Nephron progenitor cell (in vitro differentiated cells): ENCODE measurements around the gene CREB3L1.

Experiments used
- DNase-seq: peaks from one replicate; pipeline ENCODE4 v3.0.0; 2021
- H3K27ac Mint-ChIP-seq: 2 replicates; pipeline ENCODE4 v1.8.0; 2021; ENCODE audit warnings: mild to moderate bottlenecking, moderate library complexity, mixed read lengths
- H3K27me3 Mint-ChIP-seq: 2 replicates; pipeline ENCODE4 v1.8.0; 2021; ENCODE audit warnings: mild to moderate bottlenecking, low read depth, mixed read lengths; ENCODE audit not compliant: poor library complexity
- H3K36me3 Mint-ChIP-seq: 2 replicates; pipeline ENCODE4 v1.8.0; 2021; ENCODE audit warnings: low read depth, mixed read lengths
- H3K4me1 Mint-ChIP-seq: 2 replicates; pipeline ENCODE4 v1.8.0; 2021; ENCODE audit warnings: mixed read lengths
- H3K4me3 Mint-ChIP-seq: 2 replicates; pipeline ENCODE4 v1.8.0; 2021; ENCODE audit warnings: mild to moderate bottlenecking, moderate library complexity, mixed read lengths
- H3K9me3 Mint-ChIP-seq: 2 replicates; pipeline ENCODE4 v1.8.0; 2021; ENCODE audit warnings: mild to moderate bottlenecking, moderate library complexity, mixed read lengths
- CTCF ChIP-seq: fragments of 200-600 bp; sonication (generic); IDR thresholded peaks from 2 replicates; pipeline ENCODE4 v1.5.0; 2021; ENCODE audit warnings: antibody characterized with exemption

CREB3L1 gene

GRCh38 chr11:46259971-46260560 is 17.4 kb upstream of the CREB3L1 start:
- H3K27ac Mint-ChIP-seq = peak overlapping the region; percentile 86
- H3K4me1 Mint-ChIP-seq = peaks cover 10% of the 10 kb centered on the region
- H3K36me3 Mint-ChIP-seq = no peaks in the 10 kb centered on the region
- H3K9me3 Mint-ChIP-seq = peaks cover 8% of the 10 kb centered on the region
- DNase-seq = no peak
- H3K27me3 Mint-ChIP-seq = peaks cover 3% of the 10 kb centered on the region
- TF ChIP-seq CTCF = no peak
- no peak overlapping the region for H3K4me3 Mint-ChIP-seq

GRCh38 chr11:46263120-46263519 is 14.3 kb upstream of the CREB3L1 start:
- no peak for DNase-seq
- no peak overlapping the region for H3K27ac Mint-ChIP-seq
- peaks cover 23% of the 10 kb centered on the region for H3K4me1 Mint-ChIP-seq
- peaks cover under 1% of the 10 kb centered on the region for H3K27me3 Mint-ChIP-seq
- H3K9me3 Mint-ChIP-seq = peaks cover 8% of the 10 kb centered on the region
- H3K36me3 Mint-ChIP-seq = no peaks in the 10 kb centered on the region
- no peak overlapping the region for H3K4me3 Mint-ChIP-seq
- TF ChIP-seq CTCF = no peak

- Mint-ChIP-seq H3K4me1 (peaks cover 23% of the 10 kb centered on the region), H3K4me3 (no peak overlapping the region), H3K9me3 (peaks cover 8% of the 10 kb centered on the region), H3K27ac (no peak overlapping the region), H3K36me3 (no peaks in the 10 kb centered on the region), H3K27me3 (no peaks in the 10 kb centered on the region)
- no peak for DNase-seq
- no peak for TF ChIP-seq CTCF
Measured at GRCh38 chr11:46264030-46264429, 13.4 kb upstream of the CREB3L1 start.

GRCh38 chr11:46264976-46265375 is 12.5 kb upstream of the CREB3L1 start:
- peaks cover 19% of the 10 kb centered on the region for H3K4me1 Mint-ChIP-seq
- no peaks in the 10 kb centered on the region for H3K36me3 Mint-ChIP-seq
- no peaks in the 10 kb centered on the region for H3K27me3 Mint-ChIP-seq
- H3K4me3 Mint-ChIP-seq = no peak overlapping the region
- no peak for DNase-seq
- H3K27ac Mint-ChIP-seq = peak overlapping the region; percentile 32
- H3K9me3 Mint-ChIP-seq = peaks cover 8% of the 10 kb centered on the region
- TF ChIP-seq CTCF = no peak

GRCh38 chr11:46265764-46266163 is 11.7 kb upstream of the CREB3L1 start:
- H3K4me1 Mint-ChIP-seq = peaks cover 22% of the 10 kb centered on the region
- H3K9me3 Mint-ChIP-seq = peaks cover 8% of the 10 kb centered on the region
- no peak for DNase-seq
- no peak overlapping the region for H3K27ac Mint-ChIP-seq
- no peak for TF ChIP-seq CTCF
- no peaks in the 10 kb centered on the region for H3K27me3 Mint-ChIP-seq
- H3K36me3 Mint-ChIP-seq = no peaks in the 10 kb centered on the region
- H3K4me3 Mint-ChIP-seq = no peak overlapping the region

GRCh38 chr11:46267930-46268329 is 9.5 kb upstream of the CREB3L1 start:
- no peak for DNase-seq
- Mint-ChIP-seq H3K27me3 (no peaks in the 10 kb centered on the region), H3K27ac (no peak overlapping the region), H3K9me3 (peaks cover 5% of the 10 kb centered on the region), H3K4me1 (peaks cover 43% of the 10 kb centered on the region), H3K36me3 (no peaks in the 10 kb centered on the region), H3K4me3 (no peak overlapping the region)
- TF ChIP-seq CTCF = no peak
